GM21526 (cell line): ENCODE data around the gene TRIM66.

Experiments
- ATAC-seq: cut with Tn5 transposase; IDR thresholded peaks from one replicate; pipeline ENCODE4 v1.9.1; 2021; ENCODE audit warnings: moderate library complexity; ENCODE audit not compliant: unreplicated experiment, low FRiP score

TRIM66 gene

DNA sequence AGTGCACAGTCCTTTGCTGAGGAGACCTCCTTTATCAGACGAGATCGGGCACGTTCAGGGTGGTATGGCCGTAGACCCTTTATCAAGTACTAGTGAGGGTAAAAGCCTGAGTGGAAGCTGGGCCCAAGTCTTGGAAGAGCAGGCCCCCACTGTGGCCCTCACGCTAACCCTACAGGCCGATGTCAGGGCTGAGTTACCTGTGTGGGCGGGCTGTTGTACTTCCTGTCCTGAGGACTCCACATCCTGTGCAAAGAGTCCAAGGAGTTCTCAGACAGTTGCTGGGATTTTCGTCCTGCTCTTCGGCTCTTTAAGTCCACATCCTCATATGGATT, 35.0 kb upstream of the TRIM66 start:
- no peak for ATAC-seq

DNA sequence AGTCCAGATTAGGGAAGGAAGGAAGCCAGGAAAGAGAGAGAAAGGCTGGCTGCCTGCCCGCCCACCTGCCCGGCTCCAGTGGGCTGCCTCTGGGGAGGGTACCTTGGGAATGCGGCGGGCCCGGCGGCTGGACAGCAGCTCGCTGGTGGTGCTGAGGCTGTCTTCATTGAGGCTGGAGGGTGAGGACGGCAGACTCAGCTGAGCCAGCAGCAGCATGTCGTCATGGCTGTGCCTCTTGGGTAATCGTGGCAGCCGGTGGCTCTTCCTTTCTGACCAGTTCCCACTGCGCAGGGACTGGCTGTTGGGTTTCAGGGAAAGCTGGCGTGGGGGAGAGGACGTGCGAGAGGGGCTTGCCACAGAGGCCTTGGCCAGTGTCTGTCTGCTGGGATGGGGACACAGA, 33.0 kb upstream of the TRIM66 start:
- no peak for ATAC-seq

DNA sequence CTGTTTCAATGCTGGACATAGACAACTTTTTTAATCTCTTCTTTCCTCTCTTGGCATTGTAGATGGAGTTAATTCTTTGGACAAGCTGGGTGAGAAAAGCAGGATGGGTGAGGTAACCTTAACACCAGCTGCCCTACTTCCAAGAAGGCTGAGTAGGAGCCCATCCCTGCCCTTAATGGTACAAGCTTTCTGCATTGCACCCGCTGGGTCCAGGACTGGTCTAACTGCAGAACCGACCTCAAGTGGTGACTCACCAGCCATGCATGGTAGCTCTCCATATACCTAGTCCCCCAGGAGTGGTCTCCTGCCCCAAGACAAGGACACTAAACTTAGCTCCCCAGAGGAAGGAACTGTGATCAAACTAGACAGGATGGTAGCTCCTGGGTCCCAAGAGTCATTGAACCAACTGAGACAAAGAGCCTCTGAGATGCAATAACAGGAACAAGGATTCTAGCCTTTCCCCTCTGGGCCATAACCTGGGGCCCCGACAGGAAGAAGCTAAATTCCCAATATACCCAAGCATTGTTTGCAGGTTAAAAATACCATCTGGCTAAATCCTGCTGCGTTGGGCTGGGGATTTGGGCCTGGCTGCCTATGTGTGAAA, 32.3 kb upstream of the TRIM66 start:
- ATAC-seq: no peak

DNA sequence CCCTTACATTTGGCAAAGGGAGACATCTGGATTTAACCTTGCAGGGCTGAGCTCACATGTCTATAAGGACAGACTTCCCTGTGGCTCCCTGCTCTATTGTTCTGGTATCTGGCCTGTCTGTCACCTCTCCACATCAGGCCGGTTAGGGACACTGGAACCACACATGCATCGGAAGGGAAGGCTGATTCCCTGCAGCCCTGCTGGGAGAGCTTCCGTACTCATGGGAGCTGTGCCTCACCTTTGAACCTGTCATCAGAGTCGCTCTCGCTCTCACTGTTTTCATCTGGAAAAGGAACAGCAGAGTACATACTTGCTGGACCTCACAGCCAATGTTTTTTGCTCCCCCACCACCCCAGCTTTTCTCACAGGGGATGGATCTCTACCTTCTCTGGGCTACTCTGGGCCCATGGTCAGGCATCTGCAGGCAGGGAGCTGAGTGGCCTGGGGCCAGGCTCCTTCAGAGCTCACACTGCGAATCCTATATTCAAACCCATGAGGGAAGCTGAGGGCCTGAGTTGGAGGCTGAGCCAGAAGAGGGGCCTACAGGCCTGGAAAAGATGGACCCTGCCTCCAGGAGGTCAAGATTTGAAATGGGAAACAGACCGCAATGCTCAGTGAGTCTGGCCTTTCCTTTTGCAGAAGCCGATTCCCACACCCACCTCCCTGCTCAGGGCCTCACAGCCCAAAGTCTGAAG, 31.4 kb upstream of the TRIM66 start:
- ATAC-seq: no peak

DNA sequence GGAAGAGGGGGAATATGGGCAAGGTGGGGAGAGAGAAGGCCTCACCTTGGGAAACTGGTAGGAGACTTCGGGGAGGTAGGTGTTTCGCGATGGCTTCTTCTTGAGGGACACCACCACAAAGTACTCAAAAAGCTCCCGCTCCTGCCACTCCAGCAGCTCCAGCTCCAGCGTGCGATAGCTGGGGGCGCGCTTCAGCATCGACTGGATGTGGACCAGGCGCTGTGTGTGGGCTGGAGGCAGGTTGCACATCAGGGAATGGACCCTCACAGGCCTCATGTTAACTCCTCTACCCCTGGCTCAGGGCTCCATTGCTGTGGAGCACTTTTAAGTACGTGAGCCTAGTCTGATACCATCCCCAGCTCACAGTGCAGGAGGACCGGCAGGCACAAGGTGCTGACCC, 30.0 kb upstream of the TRIM66 start:
- no peak for ATAC-seq

- ATAC-seq: no peak
Observed at GRCh38 chr11:8711895-8712442, 29.5 kb upstream of the TRIM66 start.

GRCh38 chr11:8709777-8710176, 27.3 kb upstream of the TRIM66 start:
- ATAC-seq: no peak

DNA sequence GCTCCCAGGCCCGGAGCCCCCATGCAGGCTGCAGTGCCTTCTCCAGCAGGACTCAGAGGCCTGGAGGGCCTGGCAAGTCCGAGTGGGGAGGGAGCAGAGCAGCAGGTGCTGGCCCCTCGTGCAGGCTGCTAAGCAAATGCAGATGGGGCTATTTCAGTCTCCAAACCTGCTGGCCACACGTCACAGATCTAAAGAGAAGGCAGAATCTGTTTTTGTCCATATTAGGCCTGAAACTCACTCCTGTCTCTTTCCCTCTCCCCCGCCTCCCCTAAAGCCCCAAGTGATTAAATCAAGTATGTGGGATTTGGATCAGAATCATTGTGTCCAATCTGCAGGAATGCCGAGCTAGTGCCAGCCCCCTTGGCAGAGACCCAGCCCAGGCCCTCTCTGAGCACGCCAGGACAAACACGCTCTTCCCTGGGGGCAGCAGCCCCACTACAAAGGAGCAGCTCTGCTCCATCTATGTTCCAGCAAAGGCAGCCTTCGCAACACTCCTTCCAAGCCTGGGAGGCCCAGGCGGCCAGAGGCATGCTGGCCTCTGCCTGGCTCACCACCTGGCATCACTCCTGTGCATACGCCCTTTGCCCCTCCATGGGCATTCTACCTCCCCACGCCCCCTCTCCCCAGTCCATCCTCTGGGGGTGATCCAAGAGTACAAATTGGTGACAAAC, 26.7 kb upstream of the TRIM66 start:
- ATAC-seq: no peak

GRCh38 chr11:8707541-8708191, 25.2 kb upstream of the TRIM66 start:
- ATAC-seq: no peak

DNA sequence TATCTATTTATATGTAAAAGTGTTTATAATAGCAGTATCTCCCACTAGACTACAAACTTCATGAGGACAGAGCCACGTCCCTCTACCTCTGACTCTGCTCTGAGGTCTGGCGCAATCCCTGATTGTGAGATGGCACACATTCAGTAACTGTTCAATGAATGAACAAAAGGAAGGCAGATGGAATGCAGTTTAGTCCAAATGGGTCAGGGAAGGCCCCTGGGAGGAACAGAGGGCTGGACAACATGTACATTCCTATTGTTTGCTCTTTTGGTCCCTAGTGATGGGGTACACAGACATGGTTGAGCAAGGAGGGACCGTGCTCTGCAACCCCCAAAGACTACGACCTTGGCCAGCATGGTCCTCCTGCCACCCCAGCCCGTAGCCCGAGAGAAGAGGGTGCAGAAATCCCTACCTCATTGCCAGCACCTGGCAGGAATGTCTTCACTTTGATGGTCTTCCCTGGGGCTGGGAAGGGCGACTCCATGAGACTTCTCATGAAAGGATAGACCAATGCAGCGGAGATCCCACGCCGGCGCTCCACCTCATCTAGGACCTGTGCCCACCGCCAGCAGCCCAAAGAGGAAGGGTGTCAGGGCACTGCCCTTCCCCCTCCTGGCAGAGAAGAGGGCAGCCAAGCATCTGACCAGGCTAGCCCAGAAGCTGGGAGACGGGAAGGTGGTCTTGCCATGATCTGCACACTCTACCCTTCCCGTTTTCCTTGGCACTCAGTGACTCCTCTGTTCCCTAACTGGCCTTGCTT, 24.4 kb upstream of the TRIM66 start:
- ATAC-seq: no peak

- ATAC-seq: no peak
Observed at GRCh38 chr11:8705146-8705545, 22.7 kb upstream of the TRIM66 start.

GRCh38 chr11:8704136-8704535, 21.7 kb upstream of the TRIM66 start:
- ATAC-seq: no peak

GRCh38 chr11:8702598-8702915, 20.1 kb upstream of the TRIM66 start:
- no peak for ATAC-seq

DNA sequence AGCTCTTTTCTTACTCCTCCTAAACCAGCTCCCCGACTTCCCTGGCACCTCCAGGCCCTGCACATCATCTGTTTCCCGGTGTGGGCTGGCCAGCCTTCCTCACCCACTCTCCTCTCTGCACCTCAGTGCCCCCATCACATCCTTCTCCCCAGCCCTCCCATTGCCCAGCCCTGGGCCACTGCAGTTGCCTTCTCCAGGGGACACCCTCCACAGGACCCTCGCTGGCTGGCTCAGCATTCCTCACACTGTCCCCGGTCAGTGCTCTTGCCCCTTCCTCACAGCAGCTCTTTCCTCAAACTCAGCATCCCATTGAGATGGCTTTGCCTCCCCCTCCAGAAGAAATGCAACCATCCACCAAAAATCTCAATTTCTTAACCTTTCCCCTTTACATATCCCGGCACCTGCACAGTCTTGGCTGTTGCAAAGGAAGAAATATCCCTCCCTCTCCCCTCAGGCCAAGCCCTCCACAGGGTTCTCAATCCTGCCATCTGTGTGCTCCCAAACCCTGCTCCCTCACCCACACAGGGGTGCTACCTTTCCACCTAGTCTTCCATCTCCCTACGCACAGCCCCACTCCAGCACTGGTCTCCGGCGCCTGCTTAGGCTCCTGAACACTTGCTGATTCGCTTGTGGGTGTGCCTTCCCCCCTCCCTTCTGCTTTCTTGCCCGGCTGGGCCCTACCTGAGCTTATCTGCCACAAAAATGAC, 19.6 kb upstream of the TRIM66 start:
- ATAC-seq: no peak

DNA sequence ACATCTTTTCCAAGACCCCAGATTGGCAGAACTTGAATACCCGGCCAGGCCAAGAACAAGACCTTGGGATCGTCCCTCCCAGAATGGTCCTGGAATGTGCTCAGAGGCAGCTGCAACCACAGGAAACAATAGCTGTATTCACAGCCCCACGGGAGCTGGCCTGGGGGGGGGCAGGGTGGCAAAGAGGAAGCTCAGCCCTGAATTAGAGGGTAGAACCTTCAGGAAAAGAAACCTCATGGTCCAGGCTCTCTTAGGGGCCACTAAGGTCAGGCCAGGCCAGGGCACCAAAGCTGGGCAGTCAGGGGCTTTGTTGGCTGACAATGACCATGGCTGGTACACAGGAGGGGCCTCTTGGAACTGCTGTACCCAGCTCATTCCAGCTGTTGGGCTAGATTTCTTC, 17.4 kb upstream of the TRIM66 start:
- no peak for ATAC-seq

DNA sequence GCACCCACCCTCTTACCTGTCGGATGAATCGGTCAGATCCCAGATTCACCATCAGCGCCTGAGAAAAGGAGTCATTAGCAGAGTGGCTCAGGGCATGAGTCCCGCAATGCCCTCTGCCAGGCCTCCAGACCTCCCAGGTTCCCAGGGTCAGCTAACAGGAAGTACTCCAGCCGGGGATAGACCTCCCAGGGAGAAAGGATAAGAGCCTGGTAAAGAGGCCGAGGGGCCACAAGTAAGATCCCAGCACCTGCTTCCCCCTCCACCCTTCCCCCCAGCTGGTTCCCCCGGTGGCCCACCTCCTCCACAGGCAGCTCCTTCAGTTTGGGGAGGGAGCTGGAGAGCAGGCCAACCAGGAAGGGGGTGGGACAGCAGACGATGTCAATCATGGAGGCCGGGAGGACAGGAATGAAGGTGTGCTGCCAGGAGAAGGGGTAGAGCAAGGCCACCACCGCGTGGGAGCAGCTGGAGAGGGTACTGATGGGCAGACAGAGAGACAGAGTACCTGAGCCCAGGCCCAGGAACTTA, 16.5 kb upstream of the TRIM66 start:
- no peak for ATAC-seq

- no peak for ATAC-seq
Observed at GRCh38 chr11:8698379-8698851, 15.9 kb upstream of the TRIM66 start.

DNA sequence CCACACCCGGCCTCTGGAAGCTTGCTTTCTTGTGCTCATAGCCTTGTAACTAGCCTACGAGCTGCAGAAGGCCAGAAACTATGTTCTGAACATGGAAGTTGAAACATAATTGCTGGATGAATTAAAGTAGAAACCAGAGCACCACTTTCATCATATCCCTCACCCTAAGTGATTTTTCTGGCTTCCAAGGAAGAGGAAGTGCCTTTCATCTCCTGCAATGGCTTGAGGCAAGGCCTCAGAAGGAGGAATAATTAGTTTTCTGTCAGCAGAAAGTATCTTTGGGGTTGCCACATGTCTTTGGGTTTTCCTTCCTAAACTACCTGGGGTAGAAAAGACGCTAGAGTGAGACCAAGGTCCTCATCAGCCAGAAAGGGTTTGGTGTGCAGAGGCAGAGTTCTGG, 14.6 kb upstream of the TRIM66 start:
- ATAC-seq: no peak

DNA sequence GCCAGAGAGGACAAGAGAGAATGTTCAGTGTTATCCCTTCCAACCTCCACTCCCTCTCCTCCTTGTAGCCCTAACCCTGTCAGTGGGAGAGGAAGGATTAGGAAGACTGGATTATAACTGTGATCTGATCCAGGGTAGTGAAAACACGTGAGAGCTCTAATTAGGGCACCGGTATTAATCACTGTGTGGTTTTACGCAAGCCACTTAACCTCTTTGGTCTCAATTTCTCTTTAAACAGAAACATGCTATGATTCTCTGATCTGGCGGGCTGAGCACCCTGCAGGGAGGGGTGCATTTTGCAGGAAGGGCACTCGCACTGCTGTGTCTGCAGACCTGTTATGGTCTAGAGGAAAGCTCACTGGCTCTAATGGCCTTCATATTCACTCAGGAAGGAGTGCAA, 11.7 kb upstream of the TRIM66 start:
- no peak for ATAC-seq

DNA sequence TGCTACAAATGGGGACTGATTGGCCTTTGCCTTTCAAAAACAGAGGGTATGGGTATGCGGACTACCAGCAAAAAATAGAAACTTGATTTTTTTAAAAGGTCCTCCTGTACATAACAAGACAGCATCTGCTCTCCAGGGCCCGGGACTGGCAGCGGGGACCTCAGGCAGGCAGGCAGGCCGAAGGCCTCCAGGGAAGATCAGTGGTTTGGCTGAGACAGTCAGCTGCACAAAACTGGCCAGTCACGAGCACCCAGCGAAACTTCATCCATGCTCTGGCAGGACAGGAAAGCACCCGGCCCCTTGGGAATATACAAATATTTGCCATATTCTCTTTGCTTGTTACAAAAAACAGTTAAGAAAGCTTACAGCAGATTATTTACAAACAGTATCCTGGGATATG, 11.1 kb upstream of the TRIM66 start:
- no peak for ATAC-seq
